ENCODE measurements around the gene PARP16. TPM values are rescaled to one million over a fixed set of nuclear protein-coding genes. Genes with fewer than 3 reads are reported as not detected.
A peak's percentile ranks its signal among the peaks of the same experiment; 100 is the strongest.

Gene PARP16
- total RNA-seq, 3 donors from 2014 or later (not counting 1 experiment from before 2014, with no cell fraction given): 11.7 to 19.3 (median 16.4) TPM

GRCh38 chr15:65254356-65254755, 32.3 kb downstream of the PARP16 start:
- Mint-ChIP-seq H3K36me3 (peaks cover 18% of the 10 kb centered on the region), H3K4me1 (no peaks in the 10 kb centered on the region), H3K9me3 (no peaks in the 10 kb centered on the region), H3K4me3 (no peak overlapping the region), H3K27ac (no peak overlapping the region), H3K27me3 (ENCODE audit: low read depth in 2 of 2) (no peaks in the 10 kb centered on the region)
- Histone ChIP-seq H3K9me3 (ENCODE audit: control insufficient read depth, insufficient read depth, low read length) (no peaks in the 10 kb centered on the region), H3K4me1 (ENCODE audit: control insufficient read depth, insufficient read depth, low read length) (no peaks in the 10 kb centered on the region), H3K27ac (ENCODE audit: low read length) (no peak overlapping the region), H3K27me3 (ENCODE audit: control insufficient read depth, insufficient read depth, low read length) (no peaks in the 10 kb centered on the region), H3K4me3 (ENCODE audit: low read length) (no peak overlapping the region), H3K36me3 (ENCODE audit: control insufficient read depth, insufficient read depth, low read length) (peaks cover 17% of the 10 kb centered on the region)
- WGBS (ENCODE audit: insufficient coverage): 73% methylated on average over 4 of the region's 4 CpGs
- ATAC-seq (no peak), DNase-seq (no peak)
- intact Hi-C loops (cut with micrococcal nuclease): no loop called here
- TF ChIP-seq CTCF (IDR thresholded peaks at IDR 0.05): no peak

GRCh38 chr15:65249641-65250040, 37.0 kb downstream of the PARP16 start:
- no peak overlapping the region for H3K27ac ChIP-seq (ENCODE audit: low read length)
- no peaks in the 10 kb centered on the region for H3K9me3 ChIP-seq (ENCODE audit: control insufficient read depth, insufficient read depth, low read length)
- peak in 1 of 2 donors; percentile 40 for DNase-seq
- Mint-ChIP-seq H3K9me3 (no peaks in the 10 kb centered on the region), H3K27me3 (ENCODE audit: low read depth in 2 of 2) (no peaks in the 10 kb centered on the region), H3K4me1 (no peaks in the 10 kb centered on the region), H3K4me3 (no peak overlapping the region), H3K36me3 (no peaks in the 10 kb centered on the region), H3K27ac (no peak overlapping the region)
- no peak for TF ChIP-seq CTCF (IDR thresholded peaks at IDR 0.05)
- ATAC-seq: no peak
- intact Hi-C loops (cut with micrococcal nuclease): no loop called here
- no peaks in the 10 kb centered on the region for H3K4me1 ChIP-seq (ENCODE audit: control insufficient read depth, insufficient read depth, low read length)
- no peaks in the 10 kb centered on the region for H3K27me3 ChIP-seq (ENCODE audit: control insufficient read depth, insufficient read depth, low read length)
- H3K36me3 ChIP-seq (ENCODE audit: control insufficient read depth, insufficient read depth, low read length): peaks cover 4% of the 10 kb centered on the region
- 69% methylated on average over 2 of the region's 2 CpGs for WGBS (ENCODE audit: insufficient coverage)
- H3K4me3 ChIP-seq (ENCODE audit: low read length): no peak overlapping the region

GRCh38 chr15:65248511-65249255, 38.0 kb downstream of the PARP16 start:
- no peak for TF ChIP-seq CTCF (IDR thresholded peaks at IDR 0.05)
- Mint-ChIP-seq H3K27ac (no peak overlapping the region), H3K9me3 (no peaks in the 10 kb centered on the region), H3K4me1 (no peaks in the 10 kb centered on the region), H3K4me3 (no peak overlapping the region), H3K36me3 (no peaks in the 10 kb centered on the region), H3K27me3 (ENCODE audit: low read depth in 2 of 2) (no peaks in the 10 kb centered on the region)
- intact Hi-C loops (cut with micrococcal nuclease): no loop called here
- no peak for ATAC-seq
- WGBS (ENCODE audit: insufficient coverage): 97% methylated on average over 9 of the region's 9 CpGs
- no peaks in the 10 kb centered on the region for H3K4me1 ChIP-seq (ENCODE audit: control insufficient read depth, insufficient read depth, low read length)
- no peaks in the 10 kb centered on the region for H3K27me3 ChIP-seq (ENCODE audit: control insufficient read depth, insufficient read depth, low read length)
- no peak overlapping the region for H3K4me3 ChIP-seq (ENCODE audit: low read length)
- no peak overlapping the region for H3K27ac ChIP-seq (ENCODE audit: low read length)
- no peaks in the 10 kb centered on the region for H3K9me3 ChIP-seq (ENCODE audit: control insufficient read depth, insufficient read depth, low read length)
- no peak for DNase-seq
- peaks cover 4% of the 10 kb centered on the region for H3K36me3 ChIP-seq (ENCODE audit: control insufficient read depth, insufficient read depth, low read length)

GRCh38 chr15:65246939-65247338, 39.7 kb downstream of the PARP16 start:
- no peaks in the 10 kb centered on the region for H3K9me3 ChIP-seq (ENCODE audit: control insufficient read depth, insufficient read depth, low read length)
- no peaks in the 10 kb centered on the region for H3K27me3 ChIP-seq (ENCODE audit: control insufficient read depth, insufficient read depth, low read length)
- no peaks in the 10 kb centered on the region for H3K27me3 Mint-ChIP-seq (ENCODE audit: low read depth in 2 of 2)
- H3K36me3 Mint-ChIP-seq: no peaks in the 10 kb centered on the region
- no peaks in the 10 kb centered on the region for H3K4me1 ChIP-seq (ENCODE audit: control insufficient read depth, insufficient read depth, low read length)
- no peaks in the 10 kb centered on the region for H3K4me1 Mint-ChIP-seq
- H3K36me3 ChIP-seq (ENCODE audit: control insufficient read depth, insufficient read depth, low read length): peaks cover 4% of the 10 kb centered on the region
- 92% methylated on average over 6 of the region's 6 CpGs for WGBS (ENCODE audit: insufficient coverage)
- TF ChIP-seq CTCF (IDR thresholded peaks at IDR 0.05): no peak
- ATAC-seq: no peak
- no peak overlapping the region for H3K27ac Mint-ChIP-seq
- no peak overlapping the region for H3K4me3 Mint-ChIP-seq
- DNase-seq: no peak
- no peaks in the 10 kb centered on the region for H3K9me3 Mint-ChIP-seq
- intact Hi-C loops (cut with micrococcal nuclease): no loop called here
- no peak overlapping the region for H3K4me3 ChIP-seq (ENCODE audit: low read length)
- H3K27ac ChIP-seq (ENCODE audit: low read length): no peak overlapping the region
